ENCODE results near the gene S1PR3.

The S1PR3 gene

DNA sequence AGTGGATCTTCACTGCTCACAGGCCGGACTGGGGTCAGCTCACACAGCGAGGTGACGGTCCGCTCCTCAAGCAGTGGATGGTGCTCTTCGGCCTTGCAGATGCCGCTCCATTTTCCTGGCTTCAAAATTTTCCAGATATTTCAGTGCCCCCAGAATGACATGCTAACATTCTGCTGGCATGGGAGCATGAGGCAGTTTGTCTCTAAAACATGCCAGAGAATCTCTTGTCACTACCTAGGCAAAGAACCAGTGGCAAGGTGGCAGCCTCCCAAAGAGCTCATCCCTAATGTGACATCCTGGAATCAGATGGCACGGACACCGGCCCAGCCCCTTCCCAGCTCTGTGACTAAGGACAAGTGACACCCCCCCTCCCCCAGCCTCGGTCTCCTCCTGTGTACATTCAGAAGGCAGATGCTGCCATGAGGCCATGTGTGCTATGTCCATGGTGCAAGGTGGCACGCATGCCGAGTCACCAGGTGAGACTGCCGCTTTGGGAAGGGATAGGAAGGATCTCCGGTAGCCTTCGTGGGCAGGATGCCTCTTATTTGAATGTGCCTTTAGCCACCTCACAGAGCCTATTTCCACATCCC, 2.7 kb downstream of the S1PR3 start:
- DNase-seq: no peak

DNA sequence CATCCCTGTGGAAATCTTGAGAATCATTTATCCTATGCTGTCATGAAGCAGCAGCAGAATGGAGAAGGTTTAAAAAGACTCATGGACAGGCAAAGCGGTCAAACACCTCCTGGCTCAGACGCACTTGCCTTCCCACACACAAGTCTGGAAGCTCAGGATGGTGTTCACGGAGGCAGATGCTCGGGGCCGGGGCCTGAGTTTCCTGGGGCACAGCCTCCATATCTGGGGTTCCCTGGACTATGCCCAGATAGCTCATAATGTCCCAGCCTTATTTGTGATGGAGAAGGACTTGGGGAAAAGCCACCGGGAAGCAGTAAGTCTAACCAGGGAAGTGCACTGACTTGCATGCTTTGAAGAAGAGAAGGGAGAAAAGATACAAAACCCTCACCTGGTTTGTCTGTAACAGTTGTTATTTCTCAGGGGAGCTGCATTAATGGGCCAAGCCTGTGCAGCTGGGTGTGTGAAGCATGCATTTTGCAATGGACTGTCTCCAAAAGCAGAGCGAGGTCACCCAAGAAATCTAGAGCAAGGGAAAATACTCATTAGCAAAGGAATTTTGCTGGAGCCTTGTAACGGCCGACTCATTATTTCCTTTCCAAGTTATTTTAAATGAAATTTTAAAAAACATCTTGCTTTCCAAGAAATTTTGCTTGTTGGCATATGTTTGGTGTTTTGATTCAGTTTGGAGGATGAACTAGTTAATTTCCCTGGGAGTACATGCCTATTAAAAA, 3.4 kb downstream of the S1PR3 start:
- no peak for DNase-seq

DNA sequence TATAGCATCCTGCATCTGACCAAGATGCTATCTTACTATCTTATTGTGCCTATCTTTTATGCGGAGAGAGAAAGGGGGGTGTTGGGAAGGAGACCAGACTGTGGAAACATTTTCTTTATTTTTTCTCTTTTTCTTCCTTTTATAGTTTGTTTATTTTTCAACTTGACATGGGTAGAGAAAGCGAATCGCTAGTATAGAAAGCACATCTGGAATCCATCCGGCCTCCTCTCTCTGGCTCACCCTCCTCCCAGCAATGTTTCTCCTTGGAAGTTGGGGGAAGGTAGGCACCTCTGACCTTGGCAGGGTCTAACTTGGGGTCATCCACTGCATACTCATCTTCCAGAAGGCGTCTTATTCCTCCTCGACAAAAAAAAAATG, 3.9 kb downstream of the S1PR3 start:
- DNase-seq: no peak

DNA sequence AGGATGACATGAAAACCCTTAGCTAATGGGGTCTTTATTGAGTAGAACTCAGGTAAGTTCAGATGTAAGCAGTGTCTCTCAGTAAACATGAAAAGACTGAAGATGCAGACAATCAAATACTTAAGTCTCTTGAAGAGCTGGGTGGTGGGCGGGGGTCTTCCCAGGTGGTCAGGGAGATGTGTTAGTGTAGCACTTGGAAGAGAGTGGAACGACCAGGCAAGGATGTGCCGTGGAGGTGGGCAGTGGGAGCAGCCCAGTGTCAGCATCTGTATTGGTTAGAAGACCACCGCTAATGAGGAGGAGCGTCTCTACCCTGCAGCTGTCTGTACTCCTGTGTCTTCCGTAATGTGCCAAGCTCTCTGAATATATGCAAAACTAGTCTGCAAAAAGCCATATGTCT, 4.4 kb downstream of the S1PR3 start:
- DNase-seq: peak; percentile 38

DNA sequence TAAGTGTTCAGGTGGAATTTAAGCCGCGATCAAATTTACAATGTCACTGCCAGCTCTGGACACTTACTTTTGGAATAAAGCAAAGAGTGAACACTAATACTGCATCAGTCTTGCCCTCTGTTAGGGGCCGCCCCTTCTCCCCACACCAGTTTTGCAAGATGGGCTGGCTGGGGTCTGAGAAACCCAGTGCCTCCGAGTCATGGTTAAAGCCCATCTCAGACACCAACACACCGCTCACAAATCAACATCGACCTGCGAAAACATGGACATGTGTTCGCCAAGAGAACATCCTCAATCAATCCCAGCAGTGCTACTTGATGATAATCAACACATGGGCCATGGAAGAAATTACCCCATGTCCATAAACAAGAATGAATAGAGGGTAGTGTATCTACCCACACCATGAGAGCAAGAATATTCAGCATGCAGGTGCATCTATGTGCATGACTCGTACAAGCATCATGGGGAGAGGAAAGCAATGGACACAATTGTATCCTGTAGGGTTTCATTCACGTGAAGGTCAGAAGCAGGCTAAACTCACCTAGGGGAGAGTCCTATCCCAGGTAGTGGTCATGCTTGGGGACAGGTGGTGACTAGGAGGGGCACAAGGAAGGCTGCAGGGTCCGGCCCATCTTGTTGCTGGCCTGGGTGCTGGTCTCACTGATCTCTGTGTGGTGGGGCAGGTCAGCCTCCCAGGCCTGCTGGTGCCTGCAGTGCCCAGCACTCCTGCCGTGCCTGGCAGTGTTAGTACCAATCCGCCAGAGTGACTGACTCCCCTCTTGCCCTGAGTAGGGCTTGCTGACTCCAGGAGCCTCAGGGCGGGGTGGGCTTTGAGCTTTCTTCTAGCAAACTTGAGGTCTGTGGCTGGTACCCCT, 5.0 kb downstream of the S1PR3 start:
- no peak for DNase-seq

DNA sequence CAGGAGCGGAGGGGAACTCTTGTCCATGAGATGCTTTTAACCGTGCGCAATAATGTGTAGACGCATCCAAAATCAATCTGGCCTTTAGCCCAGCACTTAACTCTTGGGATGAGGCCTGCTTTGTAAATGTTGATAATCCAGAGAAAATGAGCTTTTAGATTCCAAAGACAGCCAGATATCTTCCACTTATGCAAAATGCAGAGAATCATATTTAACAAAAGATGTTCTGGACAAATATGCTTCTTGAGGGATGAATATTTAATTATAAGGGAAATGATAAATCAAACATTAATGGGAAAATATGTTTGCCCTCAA, 5.6 kb downstream of the S1PR3 start:
- DNase-seq: no peak

DNA sequence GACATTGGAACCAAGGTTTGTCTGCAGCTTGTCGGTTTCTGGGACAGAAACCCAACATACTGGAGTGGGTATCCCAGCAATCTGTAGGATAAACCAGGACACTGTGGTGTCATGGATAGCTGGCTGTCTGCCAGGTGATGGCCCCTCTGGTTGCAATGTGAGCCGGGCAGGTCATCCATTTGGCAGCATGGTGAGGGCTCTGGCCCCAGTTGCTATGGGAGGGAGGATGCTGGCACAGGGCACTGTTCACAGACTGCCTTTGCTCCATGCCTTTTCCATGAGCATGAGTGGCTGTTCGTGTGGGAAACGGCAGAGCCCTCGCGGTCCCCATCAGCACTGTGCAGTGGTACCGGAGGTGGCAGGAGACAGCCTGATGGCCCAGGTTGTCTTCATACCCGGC, 6.4 kb downstream of the S1PR3 start:
- no peak for DNase-seq

DNA sequence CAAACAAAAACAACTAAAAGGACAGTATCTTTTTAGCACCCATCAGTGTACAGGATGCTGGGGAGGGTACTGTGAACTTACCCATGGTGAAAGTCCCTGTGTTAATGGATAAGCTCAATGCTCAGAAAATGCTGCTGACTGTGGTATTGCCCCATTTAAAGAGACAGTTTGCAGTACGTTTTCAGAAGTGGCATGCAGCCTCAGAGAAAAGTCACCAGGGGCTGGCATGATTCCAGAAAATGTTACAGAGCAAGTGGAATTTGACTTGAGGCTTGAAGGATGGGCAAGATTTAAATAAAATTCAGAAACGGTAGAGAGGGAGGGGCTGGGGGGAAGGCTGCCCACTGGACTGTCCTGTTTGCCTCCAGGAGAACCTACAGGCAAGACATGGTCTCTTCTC, 7.2 kb downstream of the S1PR3 start:
- DNase-seq: no peak

DNA sequence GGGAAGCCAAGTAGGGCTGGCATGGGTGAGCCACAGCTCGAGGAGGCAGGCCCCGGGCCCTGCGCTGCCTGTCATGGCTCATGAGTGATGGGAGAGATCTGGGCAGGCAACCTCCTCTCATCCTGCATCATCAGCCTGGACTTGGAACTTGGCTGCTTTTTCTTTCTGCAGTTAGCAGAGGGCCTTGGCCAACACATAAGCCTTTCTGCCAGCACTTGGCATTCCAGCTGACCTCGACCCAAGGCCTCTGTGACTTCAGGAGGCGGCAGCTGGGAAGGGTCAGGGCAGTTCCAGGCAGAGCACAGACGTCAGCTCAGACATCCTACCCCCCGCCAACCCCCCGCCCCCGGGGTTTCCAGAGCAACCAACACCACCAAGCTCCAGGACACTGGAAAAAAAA, 7.6 kb downstream of the S1PR3 start:
- DNase-seq: no peak

DNA sequence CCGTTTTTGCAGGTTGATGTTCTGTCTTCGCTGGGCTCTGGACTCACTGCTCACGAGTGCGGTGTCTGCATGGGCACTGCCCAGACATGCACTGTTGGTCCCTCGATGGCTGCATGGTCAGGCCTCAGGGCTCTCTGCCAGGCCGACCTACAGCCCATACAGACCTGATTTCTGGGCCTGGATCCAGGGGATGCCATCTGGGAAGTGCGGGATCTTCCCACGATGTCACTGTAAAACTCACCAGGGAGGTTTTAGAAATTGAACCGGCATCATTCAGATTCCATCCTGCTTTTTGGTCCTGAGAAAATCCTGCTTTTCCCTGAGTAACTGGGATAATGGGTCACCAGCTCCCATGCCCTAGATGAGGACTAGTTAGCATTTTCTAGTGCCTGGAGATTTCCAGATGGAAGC, 9.1 kb downstream of the S1PR3 start:
- DNase-seq: no peak

DNA sequence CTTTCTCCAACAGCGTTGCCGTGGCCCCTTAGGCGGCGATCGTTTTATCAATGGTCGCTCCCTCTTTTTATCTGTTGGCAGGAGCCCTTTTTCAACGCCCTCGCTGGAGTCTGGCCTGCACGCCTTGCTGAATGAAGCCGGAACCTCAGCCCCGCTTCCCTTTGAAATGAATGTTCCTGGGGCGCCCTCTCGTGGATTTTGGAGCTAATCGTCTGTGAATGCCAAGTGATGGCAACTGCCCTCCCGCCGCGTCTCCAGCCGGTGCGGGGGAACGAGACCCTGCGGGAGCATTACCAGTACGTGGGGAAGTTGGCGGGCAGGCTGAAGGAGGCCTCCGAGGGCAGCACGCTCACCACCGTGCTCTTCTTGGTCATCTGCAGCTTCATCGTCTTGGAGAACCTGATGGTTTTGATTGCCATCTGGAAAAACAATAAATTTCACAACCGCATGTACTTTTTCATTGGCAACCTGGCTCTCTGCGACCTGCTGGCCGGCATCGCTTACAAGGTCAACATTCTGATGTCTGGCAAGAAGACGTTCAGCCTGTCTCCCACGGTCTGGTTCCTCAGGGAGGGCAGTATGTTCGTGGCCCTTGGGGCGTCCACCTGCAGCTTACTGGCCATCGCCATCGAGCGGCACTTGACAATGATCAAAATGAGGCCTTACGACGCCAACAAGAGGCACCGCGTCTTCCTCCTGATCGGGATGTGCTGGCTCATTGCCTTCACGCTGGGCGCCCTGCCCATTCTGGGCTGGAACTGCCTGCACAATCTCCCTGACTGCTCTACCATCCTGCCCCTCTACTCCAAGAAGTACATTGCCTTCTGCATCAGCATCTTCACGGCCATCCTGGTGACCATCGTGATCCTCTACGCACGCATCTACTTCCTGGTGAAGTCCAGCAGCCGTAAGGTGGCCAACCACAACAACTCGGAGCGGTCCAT, 10.0 kb downstream of the S1PR3 start:
- peak; percentile 71 for DNase-seq

DNA sequence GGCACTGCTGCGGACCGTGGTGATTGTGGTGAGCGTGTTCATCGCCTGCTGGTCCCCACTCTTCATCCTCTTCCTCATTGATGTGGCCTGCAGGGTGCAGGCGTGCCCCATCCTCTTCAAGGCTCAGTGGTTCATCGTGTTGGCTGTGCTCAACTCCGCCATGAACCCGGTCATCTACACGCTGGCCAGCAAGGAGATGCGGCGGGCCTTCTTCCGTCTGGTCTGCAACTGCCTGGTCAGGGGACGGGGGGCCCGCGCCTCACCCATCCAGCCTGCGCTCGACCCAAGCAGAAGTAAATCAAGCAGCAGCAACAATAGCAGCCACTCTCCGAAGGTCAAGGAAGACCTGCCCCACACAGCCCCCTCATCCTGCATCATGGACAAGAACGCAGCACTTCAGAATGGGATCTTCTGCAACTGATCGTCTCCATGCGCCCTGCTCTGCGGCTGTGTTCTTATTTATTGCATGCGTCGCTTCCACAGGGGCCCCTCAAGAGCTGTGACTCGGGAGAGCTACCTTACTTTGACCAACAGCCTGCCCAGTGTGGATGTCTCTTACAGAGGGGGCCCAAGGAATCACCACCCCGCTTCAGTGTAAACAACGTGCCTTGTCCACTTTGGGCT, 10.8 kb downstream of the S1PR3 start:
- DNase-seq: no peak

DNA sequence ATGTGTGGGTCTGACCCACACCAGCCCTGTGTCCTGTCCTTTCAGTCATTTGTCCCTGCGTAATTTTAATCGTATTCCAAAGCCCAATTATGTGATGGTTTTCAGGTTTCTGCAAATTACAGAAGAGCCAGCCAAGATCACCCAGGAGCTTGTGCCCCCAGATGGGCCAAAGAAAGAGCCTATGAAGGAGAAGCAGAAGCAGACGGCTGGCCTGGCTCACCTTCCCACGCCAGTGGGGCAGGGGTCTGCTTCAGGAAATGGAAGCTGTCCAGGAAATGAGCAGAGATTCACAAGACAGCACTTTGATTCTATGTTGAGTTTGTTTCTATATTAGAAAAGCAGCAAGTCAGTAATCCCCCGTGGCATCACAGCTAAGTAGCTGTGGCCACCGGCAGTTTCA, 11.7 kb downstream of the S1PR3 start:
- no peak for DNase-seq

DNA sequence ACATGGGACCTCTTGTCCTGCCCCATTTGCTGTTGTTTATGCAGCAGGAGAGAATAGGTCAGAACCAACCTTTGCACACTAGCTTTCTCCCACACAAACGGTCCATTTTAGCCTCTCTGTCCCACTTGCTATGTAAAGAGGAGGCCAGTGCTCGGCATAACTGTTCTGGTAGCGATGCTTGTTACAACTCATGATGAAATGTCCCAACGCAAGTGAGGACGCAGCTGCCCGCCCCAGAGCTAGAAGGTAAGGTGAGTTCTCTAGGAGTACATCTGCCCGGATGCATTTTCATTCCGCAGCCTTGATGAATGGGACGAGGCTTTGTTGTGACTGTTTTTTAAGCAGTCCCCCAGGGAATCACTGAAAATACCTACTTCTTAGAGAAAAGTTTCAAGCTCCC, 14.1 kb downstream of the S1PR3 start:
- DNase-seq: no peak

DNA sequence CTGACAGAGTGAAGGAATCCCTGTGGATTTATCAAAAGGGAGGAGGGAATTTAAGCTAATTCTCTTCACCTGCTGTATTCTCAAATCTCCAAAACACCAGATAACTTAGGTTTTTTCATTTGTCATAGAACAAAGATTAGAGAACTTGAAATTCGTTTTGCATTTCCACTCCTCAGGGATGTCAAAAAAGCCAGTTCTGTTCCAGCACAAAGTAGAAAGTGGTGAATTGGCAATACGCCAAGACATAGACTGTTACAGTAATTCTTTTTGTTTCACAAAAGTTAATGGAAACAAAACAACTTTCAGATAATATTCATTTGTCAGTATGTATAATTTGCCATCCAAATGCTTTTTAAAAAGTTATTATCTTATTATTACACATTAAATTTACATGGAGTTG, 15.0 kb downstream of the S1PR3 start:
- DNase-seq: no peak

DNA sequence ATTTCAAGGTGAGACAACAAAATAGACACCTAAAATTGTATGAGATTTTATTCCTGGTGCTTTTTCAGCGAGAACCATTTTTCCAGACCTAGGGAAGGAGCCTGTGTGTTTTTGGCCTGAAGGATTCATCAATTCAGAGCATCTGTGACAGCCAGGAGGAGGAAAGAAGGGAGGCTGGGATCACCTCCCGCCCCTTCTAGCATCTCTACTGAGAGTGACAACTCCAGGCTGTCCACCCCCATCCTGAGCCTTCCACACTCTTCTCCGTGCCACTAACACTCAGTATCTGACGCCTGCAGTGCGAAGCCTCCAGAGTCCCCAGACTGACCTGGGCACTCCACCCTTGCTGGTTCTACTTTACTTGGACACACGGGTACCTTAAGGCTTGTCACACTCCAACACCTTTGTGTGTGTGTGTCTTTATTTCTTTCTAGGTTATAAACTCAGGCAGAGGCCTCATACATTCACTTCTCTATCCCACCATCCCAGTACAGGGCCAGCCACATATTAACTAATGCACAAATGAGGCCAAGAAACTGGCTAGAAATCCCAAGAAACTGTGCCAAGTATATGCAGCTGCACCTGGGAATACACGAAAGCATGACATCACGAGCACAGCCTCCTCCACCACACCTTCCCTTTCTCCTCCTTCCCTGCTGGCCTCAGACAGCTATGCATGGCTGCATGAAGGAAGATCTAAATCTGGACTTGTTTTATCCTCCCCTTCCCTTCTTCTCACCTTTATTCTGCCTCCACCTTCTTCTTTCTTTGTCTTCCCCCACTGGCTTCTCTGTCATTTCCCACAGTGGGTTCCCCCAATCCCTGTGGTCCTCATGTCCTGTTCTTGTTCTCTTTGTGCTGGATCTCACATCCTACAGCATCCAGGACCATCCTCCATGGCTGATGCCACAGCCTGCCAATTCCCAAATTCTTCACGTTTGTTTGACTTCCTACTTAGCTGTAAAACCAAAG, 16.0 kb downstream of the S1PR3 start:
- DNase-seq: no peak

DNA sequence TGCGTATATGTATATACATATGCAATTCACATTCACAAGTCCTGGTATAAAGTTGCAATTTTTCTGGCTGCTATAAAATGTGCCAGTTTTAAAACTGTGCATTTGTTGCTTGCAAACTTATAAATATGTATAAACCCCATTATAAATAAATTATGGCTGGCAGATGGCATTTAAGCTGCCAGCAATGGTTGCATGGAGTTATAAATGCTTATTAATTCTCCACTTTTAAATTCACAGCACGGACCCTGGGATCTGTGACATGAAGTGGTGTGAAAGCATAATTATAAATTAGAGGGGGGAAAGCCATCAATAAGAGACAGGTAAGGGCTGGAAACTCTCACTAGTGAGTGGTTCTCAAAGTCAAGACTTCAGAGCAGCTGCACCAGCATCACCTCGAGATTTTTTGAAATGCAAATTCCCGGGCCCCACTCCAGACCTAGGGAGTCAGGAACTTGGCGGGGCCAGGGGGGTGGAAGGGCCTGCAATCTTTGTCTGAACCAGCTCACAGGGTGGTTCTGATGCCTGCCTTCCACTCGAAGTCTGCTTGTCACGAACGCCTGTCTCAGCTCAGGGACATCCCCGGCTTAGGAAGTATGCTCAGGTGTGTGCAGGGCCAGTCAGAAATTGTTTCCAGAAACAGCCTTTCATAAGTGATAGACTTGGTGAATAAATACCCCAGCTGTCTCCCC, 16.9 kb downstream of the S1PR3 start:
- no peak for DNase-seq

DNA sequence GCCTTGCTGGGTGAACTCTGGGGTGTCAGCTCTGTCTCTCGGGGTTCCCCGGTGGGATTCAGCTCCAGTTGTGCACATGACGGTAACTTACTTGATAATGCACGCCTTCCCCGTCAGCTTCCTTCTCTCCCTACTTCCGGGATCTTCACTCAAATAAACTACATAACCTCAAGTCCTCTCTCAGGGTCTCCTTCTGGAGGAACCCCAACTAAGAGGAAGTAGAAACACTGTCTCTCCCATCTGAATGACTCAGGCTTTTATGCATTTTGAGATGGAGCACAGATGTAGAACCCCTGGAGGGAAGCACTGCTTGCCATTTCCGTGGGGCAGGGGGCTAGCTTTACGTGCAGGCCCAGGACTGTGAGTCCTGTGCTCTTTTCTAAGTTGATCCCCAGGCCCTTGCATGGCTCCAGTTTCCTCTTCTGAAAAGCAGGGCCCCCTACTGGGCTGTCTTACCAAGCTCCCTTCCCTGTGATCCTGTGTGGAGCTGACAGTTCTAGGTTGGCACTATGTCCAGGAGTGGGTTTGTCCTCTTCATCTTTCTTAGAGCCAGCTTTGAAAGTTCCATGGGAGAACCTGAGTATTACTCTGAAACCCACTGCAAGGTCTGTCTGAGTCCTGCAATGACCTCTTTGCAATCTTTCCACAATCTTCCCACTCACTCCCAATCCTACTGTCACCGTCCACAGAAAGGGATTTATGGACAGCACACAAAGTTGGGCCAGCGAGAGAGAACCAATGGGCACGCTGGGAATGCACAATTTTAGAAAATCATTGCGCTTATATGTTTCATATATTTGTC, 17.7 kb downstream of the S1PR3 start:
- no peak for DNase-seq

DNA sequence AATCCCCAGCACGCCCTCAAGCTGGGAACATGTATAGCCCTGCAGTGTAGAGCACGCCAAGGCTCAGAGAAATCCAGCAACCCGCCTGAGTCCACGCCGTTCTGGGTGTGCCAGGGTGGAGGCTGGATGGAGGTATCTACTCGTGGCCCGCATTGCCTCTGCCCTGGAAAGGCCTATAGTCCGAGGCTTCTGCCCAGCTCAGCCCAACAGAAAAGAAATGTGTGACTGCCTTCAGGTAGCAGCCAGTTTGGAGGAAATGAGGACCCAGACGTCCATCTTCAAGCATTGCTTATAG, 18.2 kb downstream of the S1PR3 start:
- no peak for DNase-seq

DNA sequence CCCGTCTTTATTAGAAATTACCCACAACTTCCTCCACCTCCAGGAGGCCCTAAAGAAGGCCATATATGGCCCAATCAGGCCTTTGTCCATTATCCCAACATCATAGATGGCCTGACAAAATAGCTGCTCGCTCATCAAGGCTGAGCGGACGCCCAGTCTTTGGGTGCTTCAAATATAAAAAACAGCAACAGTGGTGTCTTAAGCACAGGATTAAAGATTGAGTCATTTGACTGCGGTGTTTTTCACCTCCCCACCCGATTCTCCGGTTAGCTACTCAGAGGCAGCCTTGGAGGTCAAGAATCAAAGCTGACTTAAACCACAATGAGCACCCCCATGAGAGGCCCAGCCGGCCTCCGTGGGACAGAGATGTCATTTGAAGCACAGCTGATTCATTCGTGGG, 18.8 kb downstream of the S1PR3 start:
- no peak for DNase-seq

All from DMS 273 treated with DMSO at 0.1 percent for 48 hours (cell line).